ENCODE measurements around the gene GANAB. TPM values are rescaled to one million over a fixed set of nuclear protein-coding genes. Genes with fewer than 3 reads are reported as not detected.
"Not testable (repeated sequence)": the region's sequence is repeated elsewhere in the genome, so short reads cannot be mapped to it uniquely, and the experiment has no call there.

Gene GANAB
- total and polyA plus RNA-seq, 2 of the 13 experiments (the other 11 are each of a cell fraction or from before 2014, with no cell fraction given) = 99.5 to 234 TPM

GRCh38 chr11:62621027-62621566 is 25.3 kb downstream of the GANAB start (continued):
- peak; percentile 66 for TF ChIP-seq POGK (CRISPR knock-in tag; conservative IDR thresholded peaks at IDR 0.05)
- no peak for TF ChIP-seq ZUFSP (CRISPR knock-in tag; IDR thresholded peaks at IDR 0.05; ENCODE audit: borderline replicate concordance)
- TF ChIP-seq ZBTB7B (CRISPR knock-in tag; IDR thresholded peaks at IDR 0.05) = 0 out of 2 replicates have a peak, but pooled peaks have one; percentile 6
- no peak for TF ChIP-seq ZNF333 (CRISPR knock-in tag; IDR thresholded peaks at IDR 0.05; ENCODE audit: borderline replicate concordance)
- no peak for TF ChIP-seq ZNF280B (CRISPR knock-in tag; IDR thresholded peaks at IDR 0.05; ENCODE audit: borderline replicate concordance)
- TF ChIP-seq NR3C1 (CRISPR knock-in tag; IDR thresholded peaks at IDR 0.05) = no peak
- TF ChIP-seq RNF2 (conservative IDR thresholded peaks at IDR 0.05; ENCODE audit: low read depth) = no peak

GRCh38 chr11:62616957-62617356 is 29.5 kb downstream of the GANAB start:
- CTCF ChIA-PET (ENCODE audit: low intra/inter-chr PET ratio, low total read pairs); FAIRE-seq: not testable (repeated sequence)

More at GRCh38 chr11:62616957-62617356, 29.5 kb downstream of the GANAB start:
- H3K36me3 ChIP-seq (replicated peaks in 1 of 2; ENCODE audit: control insufficient read depth in 1 of 2, insufficient read depth in 2 of 2, low read length in 2 of 2); H3K27ac ChIP-seq (ENCODE audit: extremely low read length, insufficient read depth, low read length); H3K4me3 ChIP-seq (replicated peaks in 1 of 3; ENCODE audit: insufficient read depth in 1 of 3, low read depth in 2 of 3, low read length in 3 of 3); H3K4me2 ChIP-seq (ENCODE audit: low read depth, low read length); H4K20me1 ChIP-seq (ENCODE audit: insufficient read depth, low read length); POLR2A ChIA-PET; BruUV-seq (replicated peaks); H3K79me2 ChIP-seq (ENCODE audit: insufficient read depth, low read length); H3K27me3 ChIP-seq (ENCODE audit: control insufficient read depth in 1 of 2, insufficient read depth in 2 of 2, low read length in 2 of 2); H3K9ac ChIP-seq (ENCODE audit: insufficient read depth, low read depth, low read length); in situ Hi-C loops (cut with HindIII; ENCODE audit: extremely low pct_ligation_motif_present, low pct_unique_long_range_greater_than_20kb); ATAC-seq; DNase-seq (ENCODE audit: low spot score); H3K9me3 ChIP-seq (ENCODE audit: low read length); intact Hi-C loops (cut with micrococcal nuclease; ENCODE audit: unreplicated experiment); H2AFZ ChIP-seq (ENCODE audit: low read length): not testable (repeated sequence)
- 94% methylated on average over 12 of the region's 14 CpGs for WGBS (ENCODE audit: low lambda C conversion rate)
- TF ChIP-seq AGO2 (optimal IDR thresholded peaks at IDR 0.05; ENCODE audit: low read depth, low read length) = peak; percentile 52
- peak; percentile 45 for TF ChIP-seq RBFOX2 (IDR thresholded peaks at IDR 0.05; ENCODE audit: low read depth, low read length)
- H3K4me1 ChIP-seq (ENCODE audit: insufficient read depth, low read length) = peaks cover 43% of the 10 kb centered on the region
